ENCODE results near the gene IGFL1. TPM values are rescaled to one million over a fixed set of nuclear protein-coding genes. Genes with fewer than 3 reads are reported as not detected.
"Not testable (repeated sequence)": the region's sequence is repeated elsewhere in the genome, so short reads cannot be mapped to it uniquely, and the experiment has no call there.

Gene IGFL1
- total RNA-seq, 1 experiment from 2014 or later: not detected

- DNase-seq (ENCODE audit: low read depth, low spot score): no peak
- in situ Hi-C loops (cut with HindIII; ENCODE audit: low pct_unique_long_range_greater_than_20kb, low sequenced_read_pairs): no loop called here
These were observed 32.0 kb upstream of the IGFL1 start for GRCh38 chr19:46197314-46198070.

GRCh38 chr19:46198756-46199155, 30.8 kb upstream of the IGFL1 start:
- in situ Hi-C loops (cut with HindIII; ENCODE audit: low pct_unique_long_range_greater_than_20kb, low sequenced_read_pairs): no loop called here
- DNase-seq (ENCODE audit: low read depth, low spot score): no peak

GRCh38 chr19:46201454-46202310, 27.9 kb upstream of the IGFL1 start:
- no peak for DNase-seq (ENCODE audit: low read depth, low spot score)
- in situ Hi-C loops (cut with HindIII; ENCODE audit: low pct_unique_long_range_greater_than_20kb, low sequenced_read_pairs): no loop called here

DNA sequence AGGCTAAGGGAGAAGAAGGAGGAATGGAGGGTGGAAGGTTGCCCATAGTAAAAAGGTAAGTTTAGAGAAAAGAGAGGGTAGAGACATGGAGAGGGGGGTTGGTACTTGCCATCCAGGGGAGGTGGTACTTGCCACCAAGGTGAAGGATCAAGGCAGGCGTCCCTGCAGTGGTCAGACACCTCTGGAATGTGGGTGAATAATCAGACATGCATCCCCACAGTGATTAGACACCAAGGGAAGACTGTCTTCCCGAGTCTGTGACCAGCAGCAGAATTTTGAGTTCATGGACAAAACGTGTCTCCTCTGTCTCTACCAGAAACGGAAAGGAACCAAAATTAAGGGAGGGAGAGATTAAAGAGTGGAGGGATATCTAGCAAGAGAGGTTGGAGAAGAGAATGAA, 27.1 kb upstream of the IGFL1 start:
- in situ Hi-C loops (cut with HindIII; ENCODE audit: low pct_unique_long_range_greater_than_20kb, low sequenced_read_pairs): no loop called here
- no peak for DNase-seq (ENCODE audit: low read depth, low spot score)

DNA sequence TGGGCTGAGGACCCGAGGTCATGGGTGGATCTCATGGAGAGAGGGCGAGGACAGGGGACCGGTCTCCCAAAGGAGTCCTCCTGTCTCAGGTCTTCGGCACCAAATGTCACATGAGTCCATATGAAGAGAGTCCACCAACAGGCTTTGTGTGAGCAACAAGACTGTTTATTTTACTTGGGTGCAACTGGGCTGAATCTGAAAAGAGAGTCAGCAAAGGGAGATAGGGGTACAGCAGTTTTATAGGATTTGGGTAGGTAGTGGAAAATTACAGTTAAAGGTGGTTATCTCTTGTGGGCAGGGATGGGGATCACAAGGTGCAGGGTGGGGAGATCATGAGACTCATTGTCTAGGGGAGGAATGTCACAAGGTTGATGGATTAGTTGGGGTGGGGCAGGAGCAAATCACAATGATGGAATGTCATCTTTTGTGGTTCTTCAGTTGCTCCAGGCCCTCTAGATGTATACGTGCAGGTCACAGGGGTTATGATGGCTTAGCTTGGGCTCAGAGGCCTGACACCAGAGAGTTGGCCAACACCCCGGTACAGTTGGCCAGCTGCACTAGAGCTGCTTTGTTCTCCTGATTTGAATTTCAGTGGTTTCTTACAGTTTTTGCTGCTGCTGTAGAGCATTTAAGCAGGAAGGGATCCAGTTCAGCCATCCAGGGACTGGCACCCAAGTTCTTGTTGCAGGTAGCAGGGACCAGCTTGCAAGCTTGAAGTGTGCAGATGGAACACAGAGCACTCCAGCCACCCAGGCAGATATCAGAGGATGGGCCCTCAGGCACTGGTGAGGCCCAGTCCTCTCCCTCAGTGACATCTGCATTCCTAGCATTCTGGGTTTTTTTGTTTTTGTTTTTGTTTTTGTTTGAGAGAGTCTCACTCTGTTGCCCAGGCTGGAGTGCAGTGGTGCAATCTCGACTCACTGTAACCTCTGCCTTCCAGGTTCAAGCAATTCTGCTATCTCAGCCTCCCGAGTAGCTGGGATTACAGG, 26.4 kb upstream of the IGFL1 start:
- in situ Hi-C loops (cut with HindIII; ENCODE audit: low pct_unique_long_range_greater_than_20kb, low sequenced_read_pairs): no loop called here
- no peak for DNase-seq (ENCODE audit: low read depth, low spot score)

DNA sequence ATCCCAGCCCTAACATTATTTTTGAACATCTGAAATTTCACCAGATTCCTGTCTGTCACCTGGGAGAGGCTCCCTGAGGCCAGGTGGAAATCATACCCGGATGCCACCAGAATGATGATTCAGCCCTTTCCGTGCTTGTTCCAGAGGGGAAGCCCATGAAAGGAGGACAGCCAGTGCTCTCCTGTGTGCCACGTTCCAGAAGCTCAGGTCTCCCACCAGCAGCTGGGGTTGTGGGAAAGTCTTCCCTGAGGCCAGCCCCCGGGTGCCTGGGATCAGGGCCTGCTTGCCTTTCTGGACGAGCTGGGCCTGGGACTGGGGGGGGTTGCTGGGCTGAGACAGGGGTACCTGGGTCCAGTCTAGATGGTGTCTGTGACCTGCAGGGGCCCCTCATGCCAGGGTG, 25.5 kb upstream of the IGFL1 start:
- no peak for DNase-seq (ENCODE audit: low read depth, low spot score)
- in situ Hi-C loops (cut with HindIII; ENCODE audit: low pct_unique_long_range_greater_than_20kb, low sequenced_read_pairs): no loop called here

DNA sequence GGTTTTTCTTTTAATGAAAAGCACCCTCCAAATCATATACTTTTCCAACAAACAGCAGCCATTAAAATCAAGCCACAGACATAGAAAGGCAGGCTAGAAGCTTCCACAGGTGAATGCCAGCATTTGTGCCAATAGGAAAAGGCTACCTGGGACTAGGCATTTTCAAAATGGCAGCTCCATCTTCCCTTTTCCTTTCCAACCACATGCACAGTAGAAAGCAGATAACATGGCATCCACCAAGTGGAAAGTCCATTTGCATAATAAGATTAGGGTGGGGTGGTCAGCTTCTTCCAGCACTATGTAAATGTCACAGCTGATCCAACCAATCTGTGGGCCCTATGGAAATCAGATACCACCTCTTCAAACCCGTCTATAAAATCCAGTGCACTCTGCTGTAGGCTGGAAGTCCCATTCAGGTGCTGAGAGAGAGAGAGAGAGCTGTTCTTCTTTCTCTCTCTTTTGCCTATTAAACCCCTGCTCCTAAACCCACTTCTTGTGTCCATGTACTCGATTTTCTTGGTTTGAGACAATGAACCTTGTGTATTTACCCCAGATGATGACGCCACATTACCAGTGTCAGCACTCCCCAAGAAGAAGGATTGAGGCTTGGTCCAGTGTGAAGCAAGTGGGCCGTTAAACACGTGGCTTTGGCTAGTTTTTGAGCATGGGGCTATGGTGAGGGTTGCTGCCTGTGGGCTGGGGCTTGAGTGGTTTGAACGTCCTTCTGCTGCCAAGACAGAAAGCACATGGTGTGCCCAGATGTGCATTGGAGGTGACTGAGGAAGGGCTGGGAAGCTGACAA, 24.2 kb upstream of the IGFL1 start:
- DNase-seq (ENCODE audit: low read depth, low spot score): no peak
- in situ Hi-C loops (cut with HindIII; ENCODE audit: low pct_unique_long_range_greater_than_20kb, low sequenced_read_pairs): no loop called here

GRCh38 chr19:46206176-46206575, 23.4 kb upstream of the IGFL1 start:
- DNase-seq (ENCODE audit: low read depth, low spot score): no peak
- in situ Hi-C loops (cut with HindIII; ENCODE audit: low pct_unique_long_range_greater_than_20kb, low sequenced_read_pairs): no loop called here

GRCh38 chr19:46206682-46207081, 22.9 kb upstream of the IGFL1 start:
- no peak for DNase-seq (ENCODE audit: low read depth, low spot score)
- in situ Hi-C loops (cut with HindIII; ENCODE audit: low pct_unique_long_range_greater_than_20kb, low sequenced_read_pairs): no loop called here

GRCh38 chr19:46207858-46208257, 21.7 kb upstream of the IGFL1 start:
- in situ Hi-C loops (cut with HindIII; ENCODE audit: low pct_unique_long_range_greater_than_20kb, low sequenced_read_pairs); DNase-seq (ENCODE audit: low read depth, low spot score): not testable (repeated sequence)

- in situ Hi-C loops (cut with HindIII; ENCODE audit: low pct_unique_long_range_greater_than_20kb, low sequenced_read_pairs): no loop called here
- no peak for DNase-seq (ENCODE audit: low read depth, low spot score)
These were observed 20.5 kb upstream of the IGFL1 start for GRCh38 chr19:46209051-46209450.

DNA sequence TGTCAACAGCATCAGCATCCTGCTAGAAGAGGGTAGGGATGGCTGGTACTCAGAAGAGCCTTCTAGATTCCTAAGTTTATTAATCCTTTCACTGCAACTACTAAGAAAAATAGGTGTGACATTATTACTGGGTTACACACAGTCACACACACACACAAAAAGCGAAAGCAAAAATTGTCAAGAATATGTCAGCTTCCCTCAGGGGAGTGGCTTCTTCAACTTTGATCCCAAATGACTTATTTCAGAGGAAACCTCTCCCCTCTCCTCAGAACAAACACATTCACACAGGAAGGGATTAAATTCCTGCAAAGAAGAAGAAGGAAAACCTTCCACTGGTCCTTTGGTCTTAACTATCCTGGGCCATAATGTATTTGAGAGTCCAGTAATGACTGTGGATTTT, 20.1 kb upstream of the IGFL1 start:
- in situ Hi-C loops (cut with HindIII; ENCODE audit: low pct_unique_long_range_greater_than_20kb, low sequenced_read_pairs): no loop called here
- no peak for DNase-seq (ENCODE audit: low read depth, low spot score)

DNA sequence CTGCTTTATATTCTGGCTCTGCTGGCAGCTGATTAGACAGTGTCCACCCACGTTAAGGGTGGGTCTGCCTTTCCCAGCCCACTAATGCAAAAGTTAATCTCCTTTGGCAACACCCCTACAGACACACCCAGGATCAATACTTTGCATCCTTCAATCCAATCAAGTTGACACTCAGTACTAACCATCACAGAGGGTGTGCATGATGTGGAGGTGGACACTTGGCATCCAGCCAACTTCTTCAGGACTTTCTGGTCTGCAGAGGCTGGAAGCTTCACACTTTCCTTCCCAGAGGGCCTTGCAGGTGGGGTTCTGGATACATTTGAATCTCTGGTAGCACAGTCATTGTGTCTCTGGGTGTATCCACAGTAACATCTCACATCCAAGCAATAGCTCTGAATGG, 18.9 kb upstream of the IGFL1 start:
- in situ Hi-C loops (cut with HindIII; ENCODE audit: low pct_unique_long_range_greater_than_20kb, low sequenced_read_pairs): no loop called here
- DNase-seq (ENCODE audit: low read depth, low spot score): no peak

- in situ Hi-C loops (cut with HindIII; ENCODE audit: low pct_unique_long_range_greater_than_20kb, low sequenced_read_pairs): no loop called here
- DNase-seq (ENCODE audit: low read depth, low spot score): peak; percentile 20
These were observed 18.2 kb upstream of the IGFL1 start for GRCh38 chr19:46211201-46211881.

GRCh38 chr19:46212592-46212991, 16.9 kb upstream of the IGFL1 start:
- in situ Hi-C loops (cut with HindIII; ENCODE audit: low pct_unique_long_range_greater_than_20kb, low sequenced_read_pairs); DNase-seq (ENCODE audit: low read depth, low spot score): not testable (repeated sequence)

GRCh38 chr19:46213156-46213555, 16.4 kb upstream of the IGFL1 start:
- in situ Hi-C loops (cut with HindIII; ENCODE audit: low pct_unique_long_range_greater_than_20kb, low sequenced_read_pairs): no loop called here
- DNase-seq (ENCODE audit: low read depth, low spot score): no peak

GRCh38 chr19:46213806-46214205, 15.7 kb upstream of the IGFL1 start:
- in situ Hi-C loops (cut with HindIII; ENCODE audit: low pct_unique_long_range_greater_than_20kb, low sequenced_read_pairs): no loop called here
- no peak for DNase-seq (ENCODE audit: low read depth, low spot score)

Measured in SK-MEL-5 (cell line).